PC-3 (cell line): ENCODE data around the gene PLXNA4.

ENCODE experiments used
- CTCF ChIP-seq: fragments of 300-600 bp; sonication (generic); conservative IDR thresholded peaks from 2 replicates; pipeline ENCODE4 v1.5.1; 2017; ENCODE audit warnings: antibody characterized with exemption, low read depth, mild to moderate bottlenecking, low read length
- EZH2 ChIP-seq: fragments of 300-600 bp; sonication (generic); IDR thresholded peaks from one replicate; pipeline ENCODE4 v1.6.1; 2017; ENCODE audit warnings: antibody characterized with exemption, mild to moderate bottlenecking, low read length; ENCODE audit not compliant: unreplicated experiment
- EZH2phosphoT487 ChIP-seq: fragments of 300-600 bp; sonication (generic); IDR thresholded peaks from 2 replicates; pipeline ENCODE4 v1.6.1; 2018; ENCODE audit warnings: mild to moderate bottlenecking, antibody characterized with exemption, low read length, borderline replicate concordance

GRCh38 chr7:132490474-132490873, 85.8 kb downstream of the PLXNA4 start:
- no peak for TF ChIP-seq CTCF
- TF ChIP-seq EZH2 = no peak
- no peak for TF ChIP-seq EZH2phosphoT487
